ENCODE data around the gene ZKSCAN5.
A peak's percentile ranks its signal among the peaks of the same experiment; 100 is the strongest.
"Not testable (repeated sequence)": the region's sequence is repeated elsewhere in the genome, so short reads cannot be mapped to it uniquely, and the experiment has no call there.

The ZKSCAN5 gene

GRCh38 chr7:99557196-99557607 is 52.7 kb downstream of the ZKSCAN5 start:
- no peak for DNase-seq

- no peak for DNase-seq
Observed at GRCh38 chr7:99557940-99558305, 53.5 kb downstream of the ZKSCAN5 start.

- DNase-seq: peak; percentile 64
Observed at GRCh38 chr7:99558306-99559174, 54.1 kb downstream of the ZKSCAN5 start, which contains the start of gene ZNF655. TSS of gene ZNF655 (plus strand) at chr7:99558642. CDS start at chr7:99560560, 1,918 bp downstream.

GRCh38 chr7:99559175-99559915 is 54.9 kb downstream of the ZKSCAN5 start:
- DNase-seq: no peak

GRCh38 chr7:99560834-99561736 is 56.6 kb downstream of the ZKSCAN5 start:
- no peak for DNase-seq

- DNase-seq: no peak
Observed at GRCh38 chr7:99561737-99562051, 57.2 kb downstream of the ZKSCAN5 start.

GRCh38 chr7:99562114-99562784 is 57.8 kb downstream of the ZKSCAN5 start:
- no peak for DNase-seq

- no peak for DNase-seq
Observed at GRCh38 chr7:99562832-99563231, 58.4 kb downstream of the ZKSCAN5 start.

- no peak for DNase-seq
Observed at GRCh38 chr7:99563650-99564049, 59.2 kb downstream of the ZKSCAN5 start.

- not testable (repeated sequence) for DNase-seq
Observed at GRCh38 chr7:99568770-99569169, 64.3 kb downstream of the ZKSCAN5 start.

GRCh38 chr7:99571768-99572167 is 67.3 kb downstream of the ZKSCAN5 start:
- no peak for DNase-seq

GRCh38 chr7:99573257-99573656 is 68.8 kb downstream of the ZKSCAN5 start:
- no peak for DNase-seq

GRCh38 chr7:99576251-99576650 is 71.8 kb downstream of the ZKSCAN5 start:
- no peak for DNase-seq

GRCh38 chr7:99579281-99579955 is 75.0 kb downstream of the ZKSCAN5 start:
- no peak for DNase-seq

- DNase-seq: peak; percentile 17
Observed at GRCh38 chr7:99579956-99580777, 75.7 kb downstream of the ZKSCAN5 start.

GRCh38 chr7:99580778-99581332 is 76.4 kb downstream of the ZKSCAN5 start:
- DNase-seq: not testable (repeated sequence)

Measured in NCI-H524 treated with DMSO at 0.1 percent for 48 hours (cell line).